Suprapubic skin (tissue), 4 donors: ENCODE results near the gene RNF214.

Source experiments
- EP300 ChIP-seq: sonication (generic); formaldehyde crosslinking; IDR thresholded peaks from one replicate; pipeline ENCODE4 v1.6.1; 2017; ENCODE audit warnings: antibody characterized with exemption
- POLR2AphosphoS5 ChIP-seq, 3 donors: sonication (generic); formaldehyde crosslinking; IDR thresholded peaks; one replicate each; pipeline ENCODE4 v1.6.1; 2017; ENCODE audit warnings: antibody characterized with exemption in 3 of 3
- TF ChIP-seq, protein P1 (sequence below), 2 donors: fragments of 200-600 bp in 1 of 2; fragments of 450-650 bp in 1 of 2; sonication (generic) in 1 of 2; IDR thresholded peaks; one replicate each; pipeline ENCODE4 v1.5.1; 2016 to 2019; ENCODE audit warnings: antibody characterized with exemption in 2 of 2, mild to moderate bottlenecking in 1 of 2, moderate library complexity in 1 of 2

DNA sequence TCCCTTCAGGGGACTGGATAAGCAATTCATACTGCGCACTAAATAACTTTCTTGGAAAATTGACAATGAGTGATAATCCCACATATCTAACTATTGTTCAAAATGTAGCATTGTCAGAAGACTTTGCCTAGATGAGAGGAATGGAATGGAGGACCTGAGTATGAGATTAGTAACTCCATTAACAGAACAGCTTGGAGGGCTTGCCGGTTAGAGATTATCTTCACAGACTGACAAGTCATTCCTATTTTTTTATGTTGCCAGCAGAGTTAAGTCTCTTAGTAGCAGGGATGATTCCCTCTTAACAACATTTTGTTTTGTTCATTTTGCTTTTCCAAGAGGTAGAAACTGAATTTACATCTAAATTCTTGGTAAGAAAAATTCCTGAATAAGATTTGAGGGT is 51.6 kb downstream of the RNF214 start:
- TF ChIP-seq, protein P1, sequence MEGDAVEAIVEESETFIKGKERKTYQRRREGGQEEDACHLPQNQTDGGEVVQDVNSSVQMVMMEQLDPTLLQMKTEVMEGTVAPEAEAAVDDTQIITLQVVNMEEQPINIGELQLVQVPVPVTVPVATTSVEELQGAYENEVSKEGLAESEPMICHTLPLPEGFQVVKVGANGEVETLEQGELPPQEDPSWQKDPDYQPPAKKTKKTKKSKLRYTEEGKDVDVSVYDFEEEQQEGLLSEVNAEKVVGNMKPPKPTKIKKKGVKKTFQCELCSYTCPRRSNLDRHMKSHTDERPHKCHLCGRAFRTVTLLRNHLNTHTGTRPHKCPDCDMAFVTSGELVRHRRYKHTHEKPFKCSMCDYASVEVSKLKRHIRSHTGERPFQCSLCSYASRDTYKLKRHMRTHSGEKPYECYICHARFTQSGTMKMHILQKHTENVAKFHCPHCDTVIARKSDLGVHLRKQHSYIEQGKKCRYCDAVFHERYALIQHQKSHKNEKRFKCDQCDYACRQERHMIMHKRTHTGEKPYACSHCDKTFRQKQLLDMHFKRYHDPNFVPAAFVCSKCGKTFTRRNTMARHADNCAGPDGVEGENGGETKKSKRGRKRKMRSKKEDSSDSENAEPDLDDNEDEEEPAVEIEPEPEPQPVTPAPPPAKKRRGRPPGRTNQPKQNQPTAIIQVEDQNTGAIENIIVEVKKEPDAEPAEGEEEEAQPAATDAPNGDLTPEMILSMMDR (IDR thresholded peaks at IDR 0.05) = no peak
- TF ChIP-seq POLR2AphosphoS5 (IDR thresholded peaks at IDR 0.05) = no peak
- no peak for TF ChIP-seq EP300
